Measurements from ENCODE around the gene ADGRE1. TPM values are rescaled to one million over a fixed set of nuclear protein-coding genes. Genes with fewer than 3 reads are reported as not detected.

The ADGRE1 gene
- total RNA-seq, 4 donors from 2014 or later = 0.13 TPM; not detected in 3

DNA sequence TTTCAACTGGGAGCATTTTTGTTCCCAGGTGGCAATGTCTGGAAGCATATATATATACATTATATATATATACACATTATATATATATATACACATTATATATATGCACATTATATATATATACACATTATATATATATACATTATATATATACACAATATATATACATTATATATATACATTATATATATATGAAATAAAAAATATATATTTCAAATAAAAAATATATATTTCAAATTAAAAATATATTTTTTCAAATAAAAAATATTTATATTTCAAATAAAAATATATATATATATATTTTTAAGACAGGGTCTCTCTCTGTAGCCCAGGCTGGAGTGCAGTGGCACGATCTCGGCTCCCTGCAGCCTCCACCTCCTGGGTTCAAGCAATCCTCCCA is 61.5 kb downstream of the ADGRE1 start:
- no peak overlapping the region for H3K27ac ChIP-seq
- peaks cover 25% of the 10 kb centered on the region for H3K27me3 ChIP-seq
- ATAC-seq = no peak
- H3K9me3 ChIP-seq = no peaks in the 10 kb centered on the region
- H3K4me1 ChIP-seq = no peaks in the 10 kb centered on the region
- WGBS, 2 donors (ENCODE audit: low coverage in 1 of 2) = 62 to 71% methylated on average over 2 of the region's 2 CpGs
- no peak for TF ChIP-seq EP300 (IDR thresholded peaks at IDR 0.05)
- TF ChIP-seq POLR2A (IDR thresholded peaks at IDR 0.05) = no peak
- H3K36me3 ChIP-seq = no peaks in the 10 kb centered on the region
- H3K4me3 ChIP-seq = no peak overlapping the region

GRCh38 chr19:6952956-6953355 is 65.6 kb downstream of the ADGRE1 start:
- Histone ChIP-seq H3K27me3 (peaks cover 30% of the 10 kb centered on the region), H3K27ac (no peak overlapping the region), H3K36me3 (no peaks in the 10 kb centered on the region), H3K4me1 (no peaks in the 10 kb centered on the region), H3K9me3 (no peaks in the 10 kb centered on the region), H3K4me3 (no peak overlapping the region)
- TF ChIP-seq, protein P1, sequence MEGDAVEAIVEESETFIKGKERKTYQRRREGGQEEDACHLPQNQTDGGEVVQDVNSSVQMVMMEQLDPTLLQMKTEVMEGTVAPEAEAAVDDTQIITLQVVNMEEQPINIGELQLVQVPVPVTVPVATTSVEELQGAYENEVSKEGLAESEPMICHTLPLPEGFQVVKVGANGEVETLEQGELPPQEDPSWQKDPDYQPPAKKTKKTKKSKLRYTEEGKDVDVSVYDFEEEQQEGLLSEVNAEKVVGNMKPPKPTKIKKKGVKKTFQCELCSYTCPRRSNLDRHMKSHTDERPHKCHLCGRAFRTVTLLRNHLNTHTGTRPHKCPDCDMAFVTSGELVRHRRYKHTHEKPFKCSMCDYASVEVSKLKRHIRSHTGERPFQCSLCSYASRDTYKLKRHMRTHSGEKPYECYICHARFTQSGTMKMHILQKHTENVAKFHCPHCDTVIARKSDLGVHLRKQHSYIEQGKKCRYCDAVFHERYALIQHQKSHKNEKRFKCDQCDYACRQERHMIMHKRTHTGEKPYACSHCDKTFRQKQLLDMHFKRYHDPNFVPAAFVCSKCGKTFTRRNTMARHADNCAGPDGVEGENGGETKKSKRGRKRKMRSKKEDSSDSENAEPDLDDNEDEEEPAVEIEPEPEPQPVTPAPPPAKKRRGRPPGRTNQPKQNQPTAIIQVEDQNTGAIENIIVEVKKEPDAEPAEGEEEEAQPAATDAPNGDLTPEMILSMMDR (IDR thresholded peaks at IDR 0.05) = no peak
- no peak for TF ChIP-seq POLR2A (IDR thresholded peaks at IDR 0.05)
- no peak for TF ChIP-seq POLR2AphosphoS5 (IDR thresholded peaks at IDR 0.05)
- TF ChIP-seq EP300 (IDR thresholded peaks at IDR 0.05) = no peak
- no peak for ATAC-seq
- 80 to 82% methylated on average over 8 of the region's 9 CpGs for WGBS, 2 donors (ENCODE audit: low coverage in 1 of 2)

- WGBS, 2 donors (ENCODE audit: low coverage in 1 of 2) = 93 to 97% methylated on average over 3 of the region's 3 CpGs
- TF ChIP-seq, protein P1 (IDR thresholded peaks at IDR 0.05) = no peak
- TF ChIP-seq POLR2A (IDR thresholded peaks at IDR 0.05) (no peak), EP300 (IDR thresholded peaks at IDR 0.05) (no peak), POLR2AphosphoS5 (IDR thresholded peaks at IDR 0.05) (no peak)
These were observed 67.7 kb downstream of the ADGRE1 start for GRCh38 chr19:6955082-6955481.

GRCh38 chr19:6956573-6956972 is 69.2 kb downstream of the ADGRE1 start:
- WGBS, 2 donors (ENCODE audit: low coverage in 1 of 2) = 57% methylated on average over 1 of the region's 1 CpG; no CpG with 5 or more reads in 1 of the 2 donors

More at GRCh38 chr19:6955082-6955481, 67.7 kb downstream of the ADGRE1 start:
- Histone ChIP-seq H3K27me3 (peaks cover 38% of the 10 kb centered on the region), H3K36me3 (no peaks in the 10 kb centered on the region), H3K27ac (no peak overlapping the region), H3K4me1 (no peaks in the 10 kb centered on the region), H3K4me3 (no peak overlapping the region), H3K9me3 (no peaks in the 10 kb centered on the region)
- no peak for ATAC-seq

GRCh38 chr19:6958791-6959190 is 71.4 kb downstream of the ADGRE1 start:
- 62% methylated on average over 3 of the region's 3 CpGs for WGBS, 2 donors (ENCODE audit: low coverage in 1 of 2)
- peaks cover 0 to 4% (median 0%) of the 10 kb centered on the region in 3 donors for H3K9me3 ChIP-seq
- TF ChIP-seq, protein P1 (IDR thresholded peaks at IDR 0.05) = no peak
- TF ChIP-seq POLR2A (IDR thresholded peaks at IDR 0.05) (no peak), POLR2AphosphoS5 (IDR thresholded peaks at IDR 0.05) (no peak), EP300 (IDR thresholded peaks at IDR 0.05) (no peak)

More at GRCh38 chr19:6956573-6956972, 69.2 kb downstream of the ADGRE1 start:
- no peak overlapping the region for H3K27ac ChIP-seq
- peaks cover 34% of the 10 kb centered on the region for H3K27me3 ChIP-seq
- H3K9me3 ChIP-seq = peaks cover 0 to 4% (median 0%) of the 10 kb centered on the region in 3 donors
- ATAC-seq = no peak
- H3K4me1 ChIP-seq = no peaks in the 10 kb centered on the region
- no peak overlapping the region for H3K4me3 ChIP-seq
- TF ChIP-seq, protein P1 (IDR thresholded peaks at IDR 0.05) = no peak
- no peak for TF ChIP-seq POLR2A (IDR thresholded peaks at IDR 0.05)
- TF ChIP-seq POLR2AphosphoS5 (IDR thresholded peaks at IDR 0.05) = no peak
- no peak for TF ChIP-seq EP300 (IDR thresholded peaks at IDR 0.05)
- H3K36me3 ChIP-seq = no peaks in the 10 kb centered on the region

More at GRCh38 chr19:6958791-6959190, 71.4 kb downstream of the ADGRE1 start:
- H3K27me3 ChIP-seq = peaks cover 24% of the 10 kb centered on the region
- no peak overlapping the region for H3K27ac ChIP-seq
- H3K36me3 ChIP-seq = no peaks in the 10 kb centered on the region
- H3K4me1 ChIP-seq = no peaks in the 10 kb centered on the region
- H3K4me3 ChIP-seq = no peak overlapping the region
- ATAC-seq = no peak
